SK-N-SH (cell line): ENCODE measurements around the gene HSD17B12. TPM values are rescaled to one million over a fixed set of nuclear protein-coding genes. Genes with fewer than 3 reads are reported as not detected.

Experiments
- CTCF ChIA-PET: fragments of 300-600, 350-600 bp; formaldehyde crosslinking; extraction: SDS; loops from one replicate; lab custom pipeline; 2021; lab: Yijun Ruan, JAX
- POLR2A ChIA-PET: fragments of 350-600 bp; sonication (Branson Sonifier 250); formaldehyde crosslinking; extraction: SDS; loops from one replicate; lab custom pipeline; 2020; ENCODE audit warnings: antibody characterized with exemption, inconsistent platforms; lab: Yijun Ruan, JAX
- DNase-seq: peaks from one replicate; pipeline ENCODE4 v3.0.0; 2012
- H2AFZ ChIP-seq: fragments of 200-600 bp; sonication (generic); 2 replicates; pipeline ENCODE4 v1.8.1; 2016; ENCODE audit warnings: antibody characterized with exemption, mild to moderate bottlenecking, low read depth
- H3F3A ChIP-seq: fragments of 200-600 bp; sonication (generic); replicated peaks from 2 replicates; pipeline ENCODE3; 2016; ENCODE audit warnings: antibody characterized with exemption, mild to moderate bottlenecking; ENCODE audit not compliant: insufficient read depth
- H3K27ac ChIP-seq, 2 experiments: fragments of 200-500 bp in 1 of 2; fragments of 200-600 bp in 1 of 2; sonication (Bioruptor generic) in 1 of 2; sonication (generic), shearing (Covaris generic) in 1 of 2; 2 replicates each; pipeline versions ENCODE4 v1.5.1 to v1.6.1; 2014 to 2016; ENCODE audit warnings: low read depth in 2 of 2, inconsistent platforms in 1 of 2, low read length in 1 of 2, mild to moderate bottlenecking in 1 of 2, mixed read lengths in 1 of 2
- H3K27me3 ChIP-seq: fragments of 200-600 bp; sonication (generic), shearing (Covaris generic); 2 replicates; pipeline ENCODE4 v1.6.1; 2016; ENCODE audit warnings: mixed run types; ENCODE audit not compliant: insufficient read depth
- H3K36me3 ChIP-seq, 2 experiments: fragments of 200-500 bp in 1 of 2; fragments of 200-600 bp in 1 of 2; sonication (Bioruptor generic) in 1 of 2; sonication (generic) in 1 of 2; replicated peaks in 1 of 2; 2 replicates each; pipeline versions ENCODE3 to v1.5.1; 2014 to 2016; ENCODE audit warnings: low read length in 1 of 2, mild to moderate bottlenecking in 1 of 2; ENCODE audit not compliant: insufficient read depth in 2 of 2, control insufficient read depth in 1 of 2
- H3K4me1 ChIP-seq, 2 experiments: fragments of 200-500 bp in 1 of 2; fragments of 200-600 bp in 1 of 2; sonication (Bioruptor generic) in 1 of 2; sonication (generic), shearing (Covaris generic) in 1 of 2; 2 replicates each; pipeline versions ENCODE4 v1.5.1 to v1.6.1; 2014 to 2016; ENCODE audit warnings: low read depth in 1 of 2, low read length in 1 of 2, mixed run types in 1 of 2; ENCODE audit not compliant: insufficient read depth in 2 of 2, control insufficient read depth in 1 of 2
- H3K4me2 ChIP-seq: fragments of 200-600 bp; sonication (generic), shearing (Covaris generic); 2 replicates; pipeline ENCODE4 v1.6.1; 2017; ENCODE audit warnings: mixed run types
- H3K4me3 ChIP-seq, 2 experiments: fragments of 200-500 bp in 1 of 2; fragments of 200-600 bp in 1 of 2; sonication (Bioruptor generic) in 1 of 2; sonication (generic), shearing (Covaris generic) in 1 of 2; 2 replicates each; pipeline versions ENCODE4 v1.5.1 to v1.8.1; 2014 to 2016; ENCODE audit warnings: low read depth in 2 of 2, inconsistent platforms in 1 of 2, low read length in 1 of 2, mild to moderate bottlenecking in 1 of 2, mixed read lengths in 1 of 2, moderate library complexity in 1 of 2
- H3K79me2 ChIP-seq: fragments of 200-600 bp; sonication (generic); 2 replicates; pipeline ENCODE4 v1.8.1; 2017; ENCODE audit warnings: mild to moderate bottlenecking; ENCODE audit not compliant: insufficient read depth
- H3K9ac ChIP-seq: fragments of 200-600 bp; sonication (generic); 2 replicates; pipeline ENCODE4 v1.6.1; 2017; ENCODE audit warnings: mixed run types
- H3K9me2 ChIP-seq: fragments of 200-600 bp; sonication (generic); 2 replicates; pipeline ENCODE4 v1.6.1; 2017; ENCODE audit warnings: mixed run types
- H3K9me3 ChIP-seq: fragments of 200-600 bp; sonication (generic); 2 replicates; pipeline ENCODE4 v1.6.1; 2017; ENCODE audit warnings: mixed run types, mild to moderate bottlenecking, moderate library complexity
- H4K20me1 ChIP-seq: fragments of 200-600 bp; sonication (generic); 2 replicates; pipeline ENCODE4 v1.6.1; 2017; ENCODE audit warnings: mild to moderate bottlenecking, mixed run types; ENCODE audit not compliant: insufficient read depth
- CHD2 ChIP-seq: fragments of 150-350 bp; IDR thresholded peaks from 2 replicates; pipeline ENCODE4 v1.6.1; 2018; ENCODE audit warnings: low read length; ENCODE audit not compliant: partially characterized antibody
- EP300 ChIP-seq, 2 experiments: IDR thresholded peaks; 2 replicates each; pipeline versions ENCODE4 v1.4.0 to v1.6.1; 2012; ENCODE audit warnings: borderline replicate concordance in 1 of 2, low read depth in 1 of 2, low read length in 1 of 2
- EZH2phosphoT487 ChIP-seq: fragments of 200-600 bp; sonication (generic); IDR thresholded peaks from 2 replicates; pipeline ENCODE4 v1.6.1; 2017; ENCODE audit warnings: low read depth, mixed run types, mild to moderate bottlenecking, antibody characterized with exemption, moderate library complexity, borderline replicate concordance
- FOSL2 ChIP-seq: IDR thresholded peaks from 2 replicates; pipeline ENCODE4 v1.4.0; 2012; ENCODE audit warnings: low read depth, mild to moderate bottlenecking, moderate library complexity, borderline replicate concordance
- FOXJ3 ChIP-seq: sonication (generic); formaldehyde crosslinking; IDR thresholded peaks from 2 replicates; pipeline ENCODE4 v1.5.1; 2020; ENCODE audit warnings: mild to moderate bottlenecking, missing genetic modification reagents
- GABPA ChIP-seq: IDR thresholded peaks from 2 replicates; pipeline ENCODE4 v1.4.0; 2012; ENCODE audit warnings: low read depth, mild to moderate bottlenecking
- GATA2 ChIP-seq: sonication (generic); formaldehyde crosslinking; IDR thresholded peaks from 2 replicates; pipeline ENCODE4 v1.5.0; 2020; ENCODE audit warnings: mild to moderate bottlenecking, missing genetic modification reagents
- JUND ChIP-seq: IDR thresholded peaks from 2 replicates; pipeline ENCODE4 v1.4.0; 2012
- MAX ChIP-seq: IDR thresholded peaks from 2 replicates; pipeline ENCODE4 v1.4.0; 2012; ENCODE audit warnings: low read depth
- MEF2A ChIP-seq: IDR thresholded peaks from 2 replicates; pipeline ENCODE4 v1.4.0; 2012; ENCODE audit warnings: low read depth, borderline replicate concordance
- MXI1 ChIP-seq: IDR thresholded peaks from 2 replicates; pipeline ENCODE4 v1.6.1; 2012; ENCODE audit warnings: mild to moderate bottlenecking, low read depth, low read length, improper control_type of control experiment
- NRF1 ChIP-seq: IDR thresholded peaks from 2 replicates; pipeline ENCODE4 v1.6.1; 2012; ENCODE audit warnings: low read depth, mild to moderate bottlenecking, low read length
- POLR2AphosphoS5 ChIP-seq: IDR thresholded peaks from 2 replicates; pipeline ENCODE4 v1.6.1; 2012; ENCODE audit warnings: low read depth, low read length
- RAD21 ChIP-seq: IDR thresholded peaks from 2 replicates; pipeline ENCODE4 v1.6.1; 2012; ENCODE audit warnings: mild to moderate bottlenecking, low read length
- REST ChIP-seq: IDR thresholded peaks from 2 replicates; pipeline ENCODE4 v1.6.1; 2012; ENCODE audit warnings: mild to moderate bottlenecking, low read depth, low read length, moderate library complexity
- RFX5 ChIP-seq: IDR thresholded peaks from 2 replicates; pipeline ENCODE4 v1.6.1; 2012; ENCODE audit warnings: mild to moderate bottlenecking, improper control_type of control experiment, low read length
- SMC3 ChIP-seq: IDR thresholded peaks from 2 replicates; pipeline ENCODE4 v1.6.1; 2012; ENCODE audit warnings: low read depth, low read length, improper control_type of control experiment
- TAF1 ChIP-seq: IDR thresholded peaks from 2 replicates; pipeline ENCODE4 v1.6.1; 2012; ENCODE audit warnings: low read depth, mild to moderate bottlenecking, low read length, moderate library complexity, borderline replicate concordance
- TCF12 ChIP-seq: IDR thresholded peaks from 2 replicates; pipeline ENCODE4 v1.4.0; 2012
- USF1 ChIP-seq: IDR thresholded peaks from 2 replicates; pipeline ENCODE4 v1.4.0; 2012; ENCODE audit warnings: low read depth, borderline replicate concordance
- WGBS: methylation state at CpG from one replicate; pipeline ENCODE4 v1.1.6; 2017; ENCODE audit warnings: low lambda C conversion rate; 5-methylcytosine and 5-hydroxymethylcytosine counted together
- polyA plus RNA-seq, 3 experiments: library from polyadenylated mRNA; depleted of rRNA; stranded (reverse); fragments of >200 nt; gene quantifications; 2 replicates each; pipeline ENCODE4 v1.2.3, GENCODE V29; 2012
- TF ChIP-seq, protein P1 (sequence below): IDR thresholded peaks from 2 replicates; pipeline ENCODE4 v1.4.0; 2012; ENCODE audit warnings: low read depth, borderline replicate concordance
- TF ChIP-seq, protein P2 (sequence below): fragments of 200-600 bp; sonication (generic); IDR thresholded peaks from 2 replicates; pipeline ENCODE4 v1.6.1; 2017; ENCODE audit warnings: antibody characterized with exemption, mild to moderate bottlenecking, moderate library complexity
- TF ChIP-seq, protein P3 (sequence below): fragments of 150-350 bp; IDR thresholded peaks from 2 replicates; pipeline ENCODE4 v1.6.1; 2017; ENCODE audit warnings: antibody characterized with exemption, low read length, low read depth, borderline replicate concordance

HSD17B12 gene
- polyA plus RNA-seq, 1 of the 3 experiments (the other 2 are of a cell fraction), result 19.7 TPM

GRCh38 chr11:43880640-43881159, 200.2 kb downstream of the HSD17B12 start, which contains the start of gene ALKBH3:
TSS of gene ALKBH3 (plus strand) at chr11:43880831. CDS start at chr11:43882653, 1,822 bp downstream.
- Histone ChIP-seq H3K9me3 (no peaks in the 10 kb centered on the region), H3K27ac (peak within 1 kb of the TSS in 1 of 2 experiments; percentile 28; a peak in 1 of 4 replicates)
- TF ChIP-seq MAX (peak; percentile 73; the same call in 1 of the 2 replicates), JUND (no peak), FOXJ3 (CRISPR knock-in tag) (no peak), GATA2 (CRISPR knock-in tag) (no peak), CHD2 (peak; percentile 81), TCF12 (no peak; the same call in 1 of the 2 replicates), EZH2phosphoT487 (no peak), TAF1 (peak; percentile 85; the same call in 1 of the 2 replicates), GABPA (peak; percentile 99), SMC3 (no peak), RAD21 (no peak), USF1 (peak; percentile 45; the same call in 1 of the 2 replicates), POLR2AphosphoS5 (no peak; the same call in 1 of the 2 replicates), MEF2A (no peak), MXI1 (peak; percentile 50; the same call in 1 of the 2 replicates), FOSL2 (no peak), RFX5 (no peak), EP300 (IDR thresholded peaks at IDR 0.05; ENCODE audit: borderline replicate concordance in 1 of 2, low read depth in 1 of 2, low read length in 1 of 2) (peak in 1 of 2 experiments; percentile 27; a peak in 1 of 4 replicates), NRF1 (no peak), REST (no peak)
- TF ChIP-seq, protein P1, sequence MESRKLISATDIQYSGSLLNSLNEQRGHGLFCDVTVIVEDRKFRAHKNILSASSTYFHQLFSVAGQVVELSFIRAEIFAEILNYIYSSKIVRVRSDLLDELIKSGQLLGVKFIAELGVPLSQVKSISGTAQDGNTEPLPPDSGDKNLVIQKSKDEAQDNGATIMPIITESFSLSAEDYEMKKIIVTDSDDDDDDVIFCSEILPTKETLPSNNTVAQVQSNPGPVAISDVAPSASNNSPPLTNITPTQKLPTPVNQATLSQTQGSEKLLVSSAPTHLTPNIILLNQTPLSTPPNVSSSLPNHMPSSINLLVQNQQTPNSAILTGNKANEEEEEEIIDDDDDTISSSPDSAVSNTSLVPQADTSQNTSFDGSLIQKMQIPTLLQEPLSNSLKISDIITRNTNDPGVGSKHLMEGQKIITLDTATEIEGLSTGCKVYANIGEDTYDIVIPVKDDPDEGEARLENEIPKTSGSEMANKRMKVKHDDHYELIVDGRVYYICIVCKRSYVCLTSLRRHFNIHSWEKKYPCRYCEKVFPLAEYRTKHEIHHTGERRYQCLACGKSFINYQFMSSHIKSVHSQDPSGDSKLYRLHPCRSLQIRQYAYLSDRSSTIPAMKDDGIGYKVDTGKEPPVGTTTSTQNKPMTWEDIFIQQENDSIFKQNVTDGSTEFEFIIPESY, result no peak
- TF ChIP-seq, protein P2, sequence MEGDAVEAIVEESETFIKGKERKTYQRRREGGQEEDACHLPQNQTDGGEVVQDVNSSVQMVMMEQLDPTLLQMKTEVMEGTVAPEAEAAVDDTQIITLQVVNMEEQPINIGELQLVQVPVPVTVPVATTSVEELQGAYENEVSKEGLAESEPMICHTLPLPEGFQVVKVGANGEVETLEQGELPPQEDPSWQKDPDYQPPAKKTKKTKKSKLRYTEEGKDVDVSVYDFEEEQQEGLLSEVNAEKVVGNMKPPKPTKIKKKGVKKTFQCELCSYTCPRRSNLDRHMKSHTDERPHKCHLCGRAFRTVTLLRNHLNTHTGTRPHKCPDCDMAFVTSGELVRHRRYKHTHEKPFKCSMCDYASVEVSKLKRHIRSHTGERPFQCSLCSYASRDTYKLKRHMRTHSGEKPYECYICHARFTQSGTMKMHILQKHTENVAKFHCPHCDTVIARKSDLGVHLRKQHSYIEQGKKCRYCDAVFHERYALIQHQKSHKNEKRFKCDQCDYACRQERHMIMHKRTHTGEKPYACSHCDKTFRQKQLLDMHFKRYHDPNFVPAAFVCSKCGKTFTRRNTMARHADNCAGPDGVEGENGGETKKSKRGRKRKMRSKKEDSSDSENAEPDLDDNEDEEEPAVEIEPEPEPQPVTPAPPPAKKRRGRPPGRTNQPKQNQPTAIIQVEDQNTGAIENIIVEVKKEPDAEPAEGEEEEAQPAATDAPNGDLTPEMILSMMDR, result no peak
- TF ChIP-seq, protein P3, sequence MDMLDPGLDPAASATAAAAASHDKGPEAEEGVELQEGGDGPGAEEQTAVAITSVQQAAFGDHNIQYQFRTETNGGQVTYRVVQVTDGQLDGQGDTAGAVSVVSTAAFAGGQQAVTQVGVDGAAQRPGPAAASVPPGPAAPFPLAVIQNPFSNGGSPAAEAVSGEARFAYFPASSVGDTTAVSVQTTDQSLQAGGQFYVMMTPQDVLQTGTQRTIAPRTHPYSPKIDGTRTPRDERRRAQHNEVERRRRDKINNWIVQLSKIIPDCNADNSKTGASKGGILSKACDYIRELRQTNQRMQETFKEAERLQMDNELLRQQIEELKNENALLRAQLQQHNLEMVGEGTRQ, result no peak; the same call in 1 of the 2 replicates

More at GRCh38 chr11:43880640-43881159, 200.2 kb downstream of the HSD17B12 start, which contains the start of gene ALKBH3:
- ChIA-PET CTCF (interaction anchor here (0.6 to 1.9 kb wide), 5 partner anchors 9 to 161 kb away, joined by 3 to 14 read pairs (median 4); no protein-coding TSS in a partner anchor), POLR2A (interaction anchor here (1.0 to 2.0 kb wide), 2 partner anchors 61 kb away, joined by 3 to 4 read pairs; partner anchors contain the start of gene C11orf96)
- Histone ChIP-seq H4K20me1 (no peaks in the 10 kb centered on the region), H3K27me3 (peaks cover 12% of the 10 kb centered on the region; the same call in 1 of the 2 replicates), H3F3A (no peaks in the 10 kb centered on the region), H3K4me2 (peak within 1 kb of the TSS; percentile 91), H3K4me3 (peak within 1 kb of the TSS; percentile 96 to 99), H3K79me2 (peaks cover 18% of the 10 kb centered on the region), H2AFZ (peak within 1 kb of the TSS; percentile 100), H3K9me2 (no peaks in the 10 kb centered on the region), H3K9ac (peak within 1 kb of the TSS; percentile 89), H3K4me1 (peaks cover 11 to 15% of the 10 kb centered on the region in 2 experiments; a peak in 3 of 4 replicates), H3K36me3 (peaks cover 27 to 28% of the 10 kb centered on the region in 2 experiments)
- 0% methylated on average over 21 of the region's 36 CpGs for WGBS
- peak; percentile 89 for DNase-seq
